Astrocyte (in vitro differentiated cells and primary cell): ENCODE results near the gene ASB5. TPM values are rescaled to one million over a fixed set of nuclear protein-coding genes. Genes with fewer than 3 reads are reported as not detected.
A peak's percentile ranks its signal among the peaks of the same experiment; 100 is the strongest.

Experiments used
- DNase-seq: peaks from one replicate; pipeline ENCODE4 v3.0.0-alpha.2; 2010; ENCODE audit warnings: low read depth
- FAIRE-seq: peaks from 2 replicates; lab custom pipeline; 2011; peaks lifted over from hg19 to GRCh38; lab: Jason Lieb, UNC
- H2AFZ ChIP-seq: 2 replicates; pipeline ENCODE4 v1.6.0; 2012; ENCODE audit warnings: low read depth, low read length, inconsistent platforms
- H3K27ac ChIP-seq: 2 replicates; pipeline ENCODE4 v1.5.1; 2011; ENCODE audit warnings: low read depth, low read length, inconsistent platforms
- H3K27me3 ChIP-seq: 2 replicates; pipeline ENCODE4 v1.6.0; 2011; ENCODE audit warnings: low read length, inconsistent platforms; ENCODE audit not compliant: insufficient read depth
- H3K36me3 ChIP-seq: 2 replicates; pipeline ENCODE4 v1.5.1; 2011; ENCODE audit warnings: low read length, inconsistent platforms; ENCODE audit not compliant: insufficient read depth
- H3K4me1 ChIP-seq: 2 replicates; pipeline ENCODE4 v1.5.1; 2011; ENCODE audit warnings: low read length, inconsistent platforms; ENCODE audit not compliant: insufficient read depth
- H3K4me2 ChIP-seq: 2 replicates; pipeline ENCODE4 v1.6.0; 2012; ENCODE audit warnings: low read length, inconsistent platforms
- H3K4me3 ChIP-seq: 2 replicates; pipeline ENCODE4 v1.5.1; 2011; ENCODE audit warnings: low read depth, mild to moderate bottlenecking, low read length, inconsistent platforms; ENCODE audit not compliant: insufficient read depth
- H3K79me2 ChIP-seq: 2 replicates; pipeline ENCODE4 v1.6.0; 2012; ENCODE audit warnings: mild to moderate bottlenecking, low read length, inconsistent platforms; ENCODE audit not compliant: insufficient read depth
- H3K9ac ChIP-seq: 2 replicates; pipeline ENCODE4 v1.6.0; 2012; ENCODE audit warnings: mild to moderate bottlenecking, low read length, inconsistent platforms
- H3K9me3 ChIP-seq: 2 replicates; pipeline ENCODE4 v1.5.1; 2012; ENCODE audit warnings: low read depth, mild to moderate bottlenecking, low read length, inconsistent platforms; ENCODE audit not compliant: insufficient read depth
- H4K20me1 ChIP-seq: 2 replicates; pipeline ENCODE4 v1.6.0; 2012; ENCODE audit warnings: low read length, inconsistent platforms; ENCODE audit not compliant: insufficient read depth
- H3K27ac Mint-ChIP-seq: one replicate; pipeline ENCODE4 v1.8.0; 2021; ENCODE audit warnings: mild to moderate bottlenecking, mixed read lengths; ENCODE audit not compliant: unreplicated experiment
- H3K27me3 Mint-ChIP-seq: one replicate; pipeline ENCODE4 v1.8.0; 2021; ENCODE audit warnings: low read depth, mixed read lengths; ENCODE audit not compliant: unreplicated experiment
- H3K36me3 Mint-ChIP-seq: one replicate; pipeline ENCODE4 v1.8.0; 2021; ENCODE audit warnings: low read depth, mixed read lengths; ENCODE audit not compliant: unreplicated experiment
- H3K4me1 Mint-ChIP-seq: one replicate; pipeline ENCODE4 v1.8.0; 2021; ENCODE audit warnings: low read depth, mixed read lengths; ENCODE audit not compliant: unreplicated experiment
- H3K4me3 Mint-ChIP-seq: one replicate; pipeline ENCODE4 v1.8.0; 2021; ENCODE audit warnings: mild to moderate bottlenecking, moderate library complexity, mixed read lengths; ENCODE audit not compliant: unreplicated experiment
- H3K9me3 Mint-ChIP-seq: one replicate; pipeline ENCODE4 v1.8.0; 2021; ENCODE audit warnings: mild to moderate bottlenecking, mixed read lengths; ENCODE audit not compliant: unreplicated experiment
- EZH2 ChIP-seq: IDR thresholded peaks from 2 replicates; pipeline ENCODE4 v1.6.1; 2012; ENCODE audit warnings: mild to moderate bottlenecking, low read length, inconsistent platforms; ENCODE audit not compliant: insufficient read depth
- total RNA-seq: library from RNA; stranded (reverse); gene quantifications from 2 replicates; pipeline ENCODE4 v1.2.1, GENCODE V29; 2021
- TF ChIP-seq, protein P1 (sequence below): IDR thresholded peaks from 2 replicates; pipeline ENCODE4 v1.5.1; 2011; ENCODE audit warnings: low read depth, mild to moderate bottlenecking, inconsistent platforms, low read length, moderate library complexity; ENCODE audit not compliant: insufficient read depth

ASB5 gene
- total RNA-seq, 1 donor from 2014 or later, result 0.43 TPM

DNA sequence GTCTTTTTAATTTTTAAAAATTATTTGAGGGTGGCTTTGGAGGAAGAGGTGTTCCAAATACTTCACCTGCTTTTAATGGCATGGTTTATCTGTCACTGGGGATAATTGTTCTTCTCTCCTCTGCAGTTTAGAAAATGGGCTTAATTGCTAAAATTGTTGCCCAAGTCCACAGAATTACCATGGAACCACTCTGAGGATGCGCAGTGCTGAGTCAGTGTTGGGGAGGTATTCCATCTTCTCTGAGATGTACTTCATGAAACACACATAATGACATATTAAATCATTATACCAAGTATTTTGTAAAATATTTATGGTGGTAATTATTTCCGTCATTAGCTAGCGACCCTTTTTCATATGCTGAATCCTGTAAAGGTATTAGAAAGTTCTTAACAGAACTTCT, 8.0 kb downstream of the ASB5 start:
- H3K4me2 ChIP-seq, result no peak overlapping the region
- H2AFZ ChIP-seq, result no peak overlapping the region
- peaks cover 11% of the 10 kb centered on the region for H3K4me1 ChIP-seq
- no peaks in the 10 kb centered on the region for H3K27me3 Mint-ChIP-seq
- H3K9ac ChIP-seq, result no peak overlapping the region
- H3K36me3 Mint-ChIP-seq, result no peaks in the 10 kb centered on the region
- no peaks in the 10 kb centered on the region for H4K20me1 ChIP-seq
- H3K4me1 Mint-ChIP-seq, result peaks cover 14% of the 10 kb centered on the region
- H3K79me2 ChIP-seq, result no peaks in the 10 kb centered on the region
- TF ChIP-seq, protein P1, sequence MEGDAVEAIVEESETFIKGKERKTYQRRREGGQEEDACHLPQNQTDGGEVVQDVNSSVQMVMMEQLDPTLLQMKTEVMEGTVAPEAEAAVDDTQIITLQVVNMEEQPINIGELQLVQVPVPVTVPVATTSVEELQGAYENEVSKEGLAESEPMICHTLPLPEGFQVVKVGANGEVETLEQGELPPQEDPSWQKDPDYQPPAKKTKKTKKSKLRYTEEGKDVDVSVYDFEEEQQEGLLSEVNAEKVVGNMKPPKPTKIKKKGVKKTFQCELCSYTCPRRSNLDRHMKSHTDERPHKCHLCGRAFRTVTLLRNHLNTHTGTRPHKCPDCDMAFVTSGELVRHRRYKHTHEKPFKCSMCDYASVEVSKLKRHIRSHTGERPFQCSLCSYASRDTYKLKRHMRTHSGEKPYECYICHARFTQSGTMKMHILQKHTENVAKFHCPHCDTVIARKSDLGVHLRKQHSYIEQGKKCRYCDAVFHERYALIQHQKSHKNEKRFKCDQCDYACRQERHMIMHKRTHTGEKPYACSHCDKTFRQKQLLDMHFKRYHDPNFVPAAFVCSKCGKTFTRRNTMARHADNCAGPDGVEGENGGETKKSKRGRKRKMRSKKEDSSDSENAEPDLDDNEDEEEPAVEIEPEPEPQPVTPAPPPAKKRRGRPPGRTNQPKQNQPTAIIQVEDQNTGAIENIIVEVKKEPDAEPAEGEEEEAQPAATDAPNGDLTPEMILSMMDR, result no peak
- no peak for TF ChIP-seq EZH2
- no peak for DNase-seq
- no peak overlapping the region for H3K27ac ChIP-seq
- no peak overlapping the region for H3K4me3 Mint-ChIP-seq
- no peaks in the 10 kb centered on the region for H3K27me3 ChIP-seq
- no peaks in the 10 kb centered on the region for H3K36me3 ChIP-seq
- H3K27ac Mint-ChIP-seq, result no peak overlapping the region
- FAIRE-seq, result no peak
- H3K4me3 ChIP-seq, result no peak overlapping the region
- H3K9me3 ChIP-seq, result no peaks in the 10 kb centered on the region
- H3K9me3 Mint-ChIP-seq, result no peaks in the 10 kb centered on the region

GRCh38 chr4:176259330-176260090, 9.5 kb downstream of the ASB5 start:
- Histone ChIP-seq H3K27me3 (no peaks in the 10 kb centered on the region), H3K79me2 (no peaks in the 10 kb centered on the region), H3K4me2 (peak overlapping the region; percentile 22), H4K20me1 (no peaks in the 10 kb centered on the region), H3K9me3 (no peaks in the 10 kb centered on the region), H3K9ac (peak overlapping the region; percentile 21), H3K4me3 (no peak overlapping the region), H3K4me1 (peaks cover 11% of the 10 kb centered on the region), H3K36me3 (no peaks in the 10 kb centered on the region), H2AFZ (no peak overlapping the region), H3K27ac (peak overlapping the region; percentile 20)
- no peak for TF ChIP-seq EZH2
- TF ChIP-seq, protein P1, result no peak
- Mint-ChIP-seq H3K4me3 (no peak overlapping the region), H3K36me3 (no peaks in the 10 kb centered on the region), H3K27ac (no peak overlapping the region), H3K27me3 (no peaks in the 10 kb centered on the region), H3K9me3 (no peaks in the 10 kb centered on the region), H3K4me1 (peaks cover 14% of the 10 kb centered on the region)
- DNase-seq (peak; percentile 58), FAIRE-seq (peak; percentile 45)

- no peaks in the 10 kb centered on the region for H3K36me3 Mint-ChIP-seq
- peaks cover 14% of the 10 kb centered on the region for H3K4me1 Mint-ChIP-seq
- H3K27me3 Mint-ChIP-seq, result no peaks in the 10 kb centered on the region
- DNase-seq, result no peak
- Histone ChIP-seq H3K79me2 (no peaks in the 10 kb centered on the region), H3K4me1 (peaks cover 11% of the 10 kb centered on the region), H4K20me1 (no peaks in the 10 kb centered on the region), H3K27ac (no peak overlapping the region), H2AFZ (no peak overlapping the region), H3K9me3 (no peaks in the 10 kb centered on the region), H3K27me3 (no peaks in the 10 kb centered on the region), H3K4me2 (no peak overlapping the region), H3K36me3 (no peaks in the 10 kb centered on the region), H3K4me3 (no peak overlapping the region), H3K9ac (no peak overlapping the region)
- FAIRE-seq, result no peak
- no peak for TF ChIP-seq EZH2
- TF ChIP-seq, protein P1, result no peak
- no peak overlapping the region for H3K27ac Mint-ChIP-seq
- no peak overlapping the region for H3K4me3 Mint-ChIP-seq
- no peaks in the 10 kb centered on the region for H3K9me3 Mint-ChIP-seq
Observed at GRCh38 chr4:176258135-176258534, 10.9 kb downstream of the ASB5 start.
